GM18519 (cell line): ENCODE data around the gene FBXO44.
"Not testable (repeated sequence)": the region's sequence is repeated elsewhere in the genome, so short reads cannot be mapped to it uniquely, and the experiment has no call there.

Source experiments
- ATAC-seq: cut with Tn5 transposase; IDR thresholded peaks from one replicate; pipeline ENCODE4 v1.9.1; 2021; ENCODE audit warnings: mild to moderate bottlenecking, moderate library complexity; ENCODE audit not compliant: unreplicated experiment, low FRiP score

Gene FBXO44

DNA sequence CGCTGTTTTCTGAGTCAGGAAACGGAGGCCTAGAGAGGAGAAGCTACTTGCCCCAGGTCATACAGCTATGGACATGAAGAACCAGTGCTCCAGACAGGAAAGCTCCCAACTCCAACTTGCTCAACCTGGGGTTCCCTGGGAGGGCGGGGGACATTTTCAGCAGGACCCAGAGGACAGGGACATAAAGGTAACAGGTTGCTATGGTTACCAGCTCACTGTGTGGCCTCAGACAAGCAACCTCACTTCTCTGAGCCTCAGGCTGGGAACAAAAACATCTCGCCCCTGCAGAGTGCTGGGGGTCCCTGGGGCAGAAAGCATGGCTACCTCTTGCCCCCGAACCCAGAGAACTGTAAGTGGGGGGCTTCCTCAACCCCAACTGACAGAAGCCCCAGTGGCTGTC, 16.6 kb upstream of the FBXO44 start:
- ATAC-seq, result no peak

DNA sequence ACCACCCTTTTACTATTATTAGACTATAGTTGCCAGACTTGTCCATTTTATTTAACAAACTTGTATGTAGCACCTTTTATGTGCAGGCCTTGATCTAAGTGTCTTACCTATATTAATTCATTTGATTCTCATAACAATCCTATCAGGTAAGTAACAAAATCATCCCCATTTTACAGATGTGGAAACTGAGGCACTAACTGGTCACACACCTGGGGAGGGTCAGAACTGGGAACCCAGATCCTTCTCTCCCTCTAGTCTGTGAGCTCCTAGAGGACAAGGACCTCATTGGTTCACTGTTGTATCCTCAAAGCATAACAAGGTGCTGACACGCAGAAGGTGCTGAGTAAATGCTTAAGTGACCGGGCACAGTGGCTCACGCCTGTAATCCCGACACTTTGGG, 15.3 kb upstream of the FBXO44 start:
- no peak for ATAC-seq

DNA sequence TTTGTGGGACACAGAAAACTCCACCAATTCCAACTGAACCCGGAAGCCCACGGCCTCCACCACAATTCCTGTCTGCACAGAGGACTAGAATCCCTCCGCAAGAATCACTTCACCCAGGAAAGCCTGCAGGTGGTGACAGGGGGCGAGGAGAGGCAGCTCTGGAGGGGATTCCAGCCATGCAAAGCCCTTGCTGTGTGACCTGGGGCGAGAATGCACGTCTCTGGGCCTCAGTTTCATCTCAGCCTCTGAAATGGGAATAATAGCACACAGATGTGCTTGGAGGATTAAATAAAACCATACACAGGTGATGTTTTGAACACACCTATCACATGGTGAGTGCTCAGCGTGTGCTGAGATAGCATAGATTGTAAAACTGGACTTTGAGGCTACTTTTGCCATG, 14.6 kb upstream of the FBXO44 start:
- no peak for ATAC-seq

DNA sequence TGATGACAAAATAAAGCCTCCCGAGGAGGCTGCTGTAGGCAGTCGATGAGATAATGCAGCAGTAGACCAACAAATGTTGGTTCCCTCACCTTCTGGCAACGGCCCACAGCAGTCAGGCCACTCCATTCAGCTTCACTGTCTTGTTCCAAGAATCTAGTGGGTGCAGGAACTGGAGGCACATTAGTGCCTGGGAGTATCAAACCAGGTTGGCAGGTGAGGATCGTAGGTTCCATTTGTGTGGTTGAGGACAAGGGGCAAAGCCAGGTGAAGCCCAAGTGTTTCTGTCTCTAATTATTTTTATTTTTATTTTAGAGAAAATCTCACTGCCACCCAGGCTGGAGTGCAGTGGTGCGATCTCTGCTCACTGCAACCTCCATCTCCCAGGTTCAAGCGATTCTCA, 13.7 kb upstream of the FBXO44 start:
- no peak for ATAC-seq

DNA sequence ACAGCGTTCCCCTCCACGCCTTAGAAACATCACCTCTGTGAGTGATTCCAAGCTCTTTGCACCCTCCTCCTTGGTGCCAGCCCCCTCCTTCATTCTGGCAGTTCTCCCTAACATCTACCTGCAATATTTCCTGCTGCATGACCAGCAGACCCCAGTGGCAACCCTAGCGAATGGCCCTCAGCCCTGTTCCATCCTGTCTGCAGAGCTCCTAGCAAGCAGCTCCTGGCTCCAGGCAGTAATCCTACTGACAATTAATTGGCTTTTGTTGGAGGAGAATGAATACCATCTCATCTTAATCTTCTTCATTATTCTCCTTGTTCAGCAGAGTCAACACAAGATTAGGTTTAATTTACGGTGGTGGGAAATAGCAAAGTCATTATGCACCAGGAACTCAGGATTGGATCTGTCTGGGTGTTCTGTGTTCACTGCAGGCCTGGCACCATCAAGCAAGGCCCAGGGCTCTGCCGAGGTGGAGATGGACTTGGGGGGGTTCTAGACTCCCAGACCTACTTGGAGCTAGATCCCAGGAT, 12.8 kb upstream of the FBXO44 start:
- ATAC-seq, result no peak

DNA sequence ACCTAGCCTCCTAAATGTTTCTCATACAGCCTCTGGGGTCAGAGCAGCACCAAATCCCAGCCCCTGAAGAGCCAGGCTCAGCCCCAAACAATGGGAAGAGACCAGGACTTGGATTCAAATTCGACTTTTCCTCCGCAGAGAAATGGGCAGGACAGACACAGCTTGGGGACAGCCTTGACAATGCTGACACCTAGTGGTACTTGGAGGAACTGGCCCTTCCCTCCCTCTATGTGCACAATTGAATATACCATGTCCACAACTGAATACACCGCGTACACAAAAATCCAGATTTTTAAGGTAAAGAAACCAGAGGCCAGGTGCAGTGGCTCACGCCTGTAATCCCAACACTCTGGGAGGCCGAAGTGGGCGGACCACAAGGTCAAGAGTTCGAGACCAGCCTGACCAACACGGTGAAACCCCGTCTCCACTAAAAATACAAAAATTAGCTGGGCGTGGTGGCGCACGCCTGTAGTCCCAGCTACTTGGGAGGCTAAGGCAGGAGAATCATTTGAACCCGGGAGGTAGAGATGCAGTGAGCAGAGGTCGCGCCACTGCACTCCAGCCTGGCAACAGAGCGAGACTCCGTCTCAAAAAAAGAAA, 12.2 kb upstream of the FBXO44 start:
- not testable (repeated sequence) for ATAC-seq

DNA sequence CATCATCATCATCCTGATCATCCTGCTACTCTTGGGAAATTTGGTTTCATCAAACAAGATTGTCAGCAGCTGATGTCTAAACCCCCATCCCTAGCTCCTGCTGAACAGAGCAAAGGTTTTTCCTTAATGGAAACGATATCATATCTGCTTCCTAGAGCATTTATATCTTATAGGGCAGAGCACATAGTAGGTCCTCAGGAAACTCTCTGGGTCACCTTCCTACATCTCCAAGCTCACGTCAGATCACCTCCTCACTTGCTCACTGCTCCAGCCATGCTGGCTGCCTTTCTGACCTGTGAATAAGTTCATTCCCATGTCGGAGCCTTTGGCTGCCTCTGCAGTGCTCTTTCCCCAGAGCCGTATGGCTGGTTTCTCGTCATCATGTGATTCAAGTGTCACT, 10.9 kb upstream of the FBXO44 start:
- ATAC-seq, result no peak

DNA sequence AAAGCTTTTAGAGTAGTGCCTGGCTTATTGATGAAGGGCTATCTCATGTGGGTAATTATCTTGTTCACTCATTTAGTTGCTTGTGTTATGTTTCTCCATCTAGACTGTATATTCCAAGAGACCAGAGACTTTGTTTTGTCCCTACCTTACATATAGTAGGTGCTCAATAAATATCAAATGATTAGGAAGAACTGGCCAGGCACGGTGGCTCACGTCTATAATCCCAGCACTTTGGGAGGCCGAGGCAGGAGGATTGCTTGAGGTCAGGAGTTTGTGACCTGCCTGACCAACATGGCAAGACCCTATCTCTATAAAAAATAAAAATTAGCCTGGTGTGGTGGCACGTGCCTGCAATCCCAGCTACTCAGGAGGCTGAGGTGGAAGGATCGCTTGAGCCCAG, 9.4 kb upstream of the FBXO44 start:
- no peak for ATAC-seq

DNA sequence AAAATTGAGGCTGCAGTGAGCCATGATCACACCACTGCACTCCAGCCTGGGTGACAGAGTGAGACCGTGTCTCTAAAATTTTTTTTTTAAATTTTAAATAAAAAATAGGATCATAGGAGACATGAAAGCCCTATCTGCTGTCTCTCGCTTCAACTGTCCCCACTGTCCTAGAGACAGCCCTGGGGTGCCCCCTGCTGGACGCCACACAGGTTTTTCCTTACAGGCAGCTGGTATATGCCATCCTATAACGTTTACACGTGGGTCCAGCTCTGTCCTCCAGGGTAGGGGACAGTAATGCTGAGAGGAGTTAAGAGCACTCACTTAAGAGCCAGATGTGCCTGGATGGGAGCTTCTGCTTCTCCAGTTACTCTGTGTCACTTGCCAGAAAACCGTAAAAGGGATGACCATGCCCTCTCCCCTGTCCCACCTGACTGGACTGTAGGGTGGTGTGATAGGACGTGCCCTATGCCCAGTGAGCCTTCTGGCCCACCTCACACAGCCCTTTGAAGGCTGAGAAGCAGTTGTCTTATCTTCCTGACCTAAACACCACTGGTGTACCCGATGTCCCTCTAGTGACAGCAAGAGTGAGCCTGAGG, 8.9 kb upstream of the FBXO44 start:
- ATAC-seq, result no peak

DNA sequence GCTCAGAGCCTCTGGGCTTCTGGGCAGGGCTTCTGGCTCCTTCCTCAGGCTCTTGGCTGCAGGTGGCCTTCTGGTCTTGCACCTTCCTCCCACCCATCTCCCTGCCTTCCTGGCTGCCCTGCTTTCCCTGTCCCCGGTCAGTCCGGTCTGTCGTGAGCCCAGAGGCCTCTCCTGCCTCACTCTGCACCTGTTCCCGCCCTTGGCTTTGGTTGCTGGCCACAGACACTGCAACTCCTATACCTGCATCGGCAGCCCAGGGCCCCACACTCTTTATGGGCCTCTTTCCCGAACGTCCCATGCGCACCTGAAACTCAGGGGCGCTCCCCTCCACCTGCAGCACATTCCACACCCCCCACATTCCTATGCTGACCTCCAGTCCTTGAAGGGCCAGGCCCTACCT, 8.4 kb upstream of the FBXO44 start:
- ATAC-seq, result no peak

DNA sequence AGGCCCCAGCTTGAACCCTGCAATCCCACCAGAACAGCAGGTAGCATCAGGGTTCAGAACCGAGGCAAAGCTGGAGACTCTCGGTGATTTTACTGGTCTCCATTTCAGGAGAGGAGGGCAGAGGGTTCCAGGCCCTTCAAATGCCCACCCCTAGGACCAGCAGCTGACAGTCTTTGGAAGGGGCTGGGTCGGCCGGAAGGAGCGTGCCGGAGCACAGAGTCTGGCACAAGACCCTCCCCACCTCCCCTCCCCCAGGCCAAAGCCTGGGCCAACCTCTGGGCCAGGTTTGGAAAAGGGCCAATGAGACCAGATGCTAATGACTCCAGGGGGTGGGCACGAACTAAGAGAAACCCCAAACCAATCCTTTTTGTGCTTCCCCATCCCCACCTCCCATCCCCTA, 7.3 kb upstream of the FBXO44 start:
- no peak for ATAC-seq

DNA sequence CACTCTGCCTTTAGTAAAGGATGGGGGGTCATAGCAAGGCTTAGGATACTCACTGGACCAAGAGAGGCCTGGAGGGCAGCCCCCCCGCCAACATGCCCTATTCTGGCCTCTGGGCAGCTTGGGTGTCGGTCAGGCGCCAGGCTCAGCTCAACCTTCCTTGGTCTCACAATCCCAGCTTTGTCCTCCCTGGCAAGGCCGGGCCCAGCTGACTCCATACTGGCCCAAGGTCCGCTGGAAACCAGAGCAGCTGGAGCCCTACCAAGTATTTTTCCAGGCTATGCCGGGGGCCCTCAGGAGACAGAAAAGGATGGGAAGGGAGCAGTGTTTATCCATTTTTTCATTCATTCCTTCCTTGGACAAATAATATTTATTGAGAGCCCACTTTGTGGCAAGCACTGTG, 6.6 kb upstream of the FBXO44 start:
- ATAC-seq, result no peak

DNA sequence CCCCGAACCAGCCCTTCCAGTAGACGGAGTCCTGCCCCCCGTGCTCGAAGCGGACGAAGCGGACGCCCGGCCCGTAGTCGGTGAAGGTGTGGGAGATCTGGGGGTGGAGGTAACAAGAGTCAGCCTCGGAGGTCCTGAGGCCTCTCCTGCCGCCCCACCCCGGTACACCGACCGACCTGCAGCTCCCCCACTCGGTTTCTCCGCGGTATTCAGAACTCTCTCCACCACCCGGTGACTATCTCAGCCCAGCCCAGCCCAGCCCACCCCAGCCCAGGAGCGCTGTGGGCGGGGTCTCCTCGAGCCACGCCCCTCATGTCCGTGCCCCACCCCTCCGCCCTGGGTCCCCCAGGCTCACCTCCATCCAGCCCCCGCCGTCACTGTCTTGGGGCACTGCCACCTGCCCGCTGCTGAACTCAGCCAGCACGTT, 5.9 kb upstream of the FBXO44 start:
- ATAC-seq, result no peak

DNA sequence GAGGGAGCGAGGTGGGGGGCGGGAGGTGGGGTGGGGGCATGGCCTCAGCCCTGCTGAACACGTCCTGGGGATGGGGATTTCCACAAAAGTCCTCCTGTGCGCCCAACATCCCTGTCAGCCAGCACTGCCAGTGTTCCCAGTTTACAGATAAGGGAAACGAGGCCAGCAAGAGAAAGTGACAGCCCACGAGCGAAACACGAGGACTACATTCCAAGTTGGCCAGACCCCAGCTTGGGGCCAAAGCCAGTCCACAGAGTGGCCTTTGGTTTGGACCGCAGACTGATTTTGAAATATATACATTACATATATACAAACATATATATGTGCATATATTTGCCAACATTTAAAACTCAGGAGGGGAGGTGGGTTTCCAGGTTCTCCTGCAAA, 5.4 kb upstream of the FBXO44 start:
- no peak for ATAC-seq

DNA sequence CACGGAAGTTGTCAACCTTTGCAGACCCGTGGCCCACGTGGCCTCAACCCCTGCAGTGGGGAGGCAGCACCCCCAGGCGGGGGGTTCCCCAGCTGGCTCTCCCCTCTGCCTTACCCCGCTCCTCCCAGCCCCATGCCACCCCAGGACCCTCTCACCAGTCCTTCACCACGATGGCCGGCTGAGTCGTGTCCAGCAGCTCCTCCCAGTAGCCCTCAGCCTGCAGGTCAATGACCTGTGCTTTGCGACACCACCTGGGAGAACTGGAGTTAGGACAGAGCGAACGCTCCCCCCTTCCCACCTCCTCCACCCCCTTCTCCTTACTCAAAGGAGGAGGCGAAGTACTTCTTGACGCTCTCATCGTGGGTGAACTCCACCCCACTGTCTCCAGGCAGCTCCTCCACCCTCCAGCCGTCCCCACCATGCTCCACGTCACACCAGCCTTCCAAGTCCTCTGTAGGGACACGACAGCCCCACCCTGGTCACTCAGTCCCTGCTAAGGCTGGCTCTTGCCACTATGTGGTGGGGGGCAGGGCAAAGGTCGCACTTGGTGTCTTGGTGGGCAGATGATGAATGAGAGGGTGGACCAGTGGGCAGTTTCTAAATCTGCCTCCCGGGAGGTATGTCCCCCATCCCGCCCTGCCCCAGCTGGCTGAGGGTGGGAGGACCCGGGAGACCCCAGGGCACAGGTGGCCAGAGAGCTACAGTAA, 4.9 kb upstream of the FBXO44 start:
- ATAC-seq, result no peak

DNA sequence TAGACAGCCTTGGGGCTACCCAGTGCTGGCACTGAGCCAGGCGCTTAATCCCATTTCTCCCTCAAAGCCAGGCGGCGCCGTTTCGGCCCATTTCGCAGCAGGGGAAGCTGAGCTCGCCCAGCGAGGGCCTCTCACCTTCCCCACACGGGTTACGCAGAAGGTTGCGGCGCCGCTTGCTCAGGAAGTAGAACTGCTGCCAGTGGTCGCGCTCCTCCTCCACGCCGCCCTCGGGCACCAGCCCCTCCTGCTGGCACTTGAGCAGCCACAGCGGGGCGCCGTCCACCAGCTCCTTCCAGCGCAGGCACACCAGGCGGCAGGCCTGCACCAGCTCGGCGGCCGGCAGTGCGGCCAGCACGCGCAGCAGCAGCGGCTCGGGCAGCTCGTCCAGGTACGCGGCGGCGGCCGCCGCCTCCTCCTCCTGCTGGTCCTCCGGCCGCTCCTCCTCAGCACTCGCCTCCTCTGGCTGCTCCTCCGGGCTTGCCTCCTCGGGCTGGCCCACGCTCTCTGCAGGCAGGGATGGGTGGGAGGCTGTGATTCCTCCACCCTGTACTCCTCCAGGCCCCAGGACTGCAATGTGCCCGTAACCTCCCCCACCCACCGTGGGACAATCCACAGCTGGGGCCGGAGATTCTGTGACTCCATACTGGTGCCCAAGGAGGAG, 4.2 kb upstream of the FBXO44 start:
- ATAC-seq, result no peak

DNA sequence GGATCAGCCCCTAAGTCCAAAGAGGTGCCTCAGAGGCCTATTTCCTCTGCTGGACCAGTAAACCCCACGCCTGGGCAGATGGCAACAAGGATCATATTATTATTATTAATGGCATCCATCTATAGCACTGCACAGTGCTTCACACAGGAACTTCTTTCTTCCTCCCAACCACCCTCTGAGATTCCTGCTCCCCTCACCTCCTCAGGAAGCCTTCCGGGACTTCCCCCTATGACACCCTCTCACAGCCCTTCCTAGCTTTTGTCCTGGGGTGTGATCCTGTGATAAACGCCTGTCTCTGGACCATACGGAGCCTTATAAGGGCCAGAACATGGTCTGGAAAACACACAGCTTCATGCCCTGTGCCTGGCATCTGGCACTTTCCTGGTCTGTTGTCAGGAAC, 3.7 kb upstream of the FBXO44 start:
- ATAC-seq, result no peak

DNA sequence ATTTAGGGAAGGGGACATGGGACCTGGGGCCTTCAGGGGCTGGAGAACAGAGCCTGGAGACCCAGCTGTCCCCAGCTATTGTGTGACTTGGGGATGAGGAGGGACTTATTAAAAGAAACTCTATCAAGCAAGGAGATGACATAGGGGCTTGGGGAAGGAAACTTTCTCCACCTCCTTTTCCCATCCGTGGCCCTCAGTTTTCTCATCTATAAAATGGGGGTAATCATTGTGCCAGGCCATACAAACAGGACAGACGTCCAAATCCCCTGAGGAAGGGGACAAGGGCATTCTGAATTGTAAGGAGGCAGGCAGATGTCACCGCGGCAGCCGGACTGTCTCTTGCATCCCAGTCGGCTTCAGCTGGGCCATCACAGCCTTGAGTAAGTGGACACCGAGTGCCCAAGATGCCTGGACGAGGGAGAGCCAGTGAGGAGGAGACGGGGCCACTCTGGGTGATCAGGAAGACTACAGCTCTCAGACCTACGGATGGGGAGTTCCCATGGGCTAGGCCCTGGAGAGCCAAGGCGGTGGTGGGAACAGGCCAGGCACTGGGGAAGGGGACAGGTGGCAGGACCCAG, 2.4 kb upstream of the FBXO44 start:
- ATAC-seq, result no peak

DNA sequence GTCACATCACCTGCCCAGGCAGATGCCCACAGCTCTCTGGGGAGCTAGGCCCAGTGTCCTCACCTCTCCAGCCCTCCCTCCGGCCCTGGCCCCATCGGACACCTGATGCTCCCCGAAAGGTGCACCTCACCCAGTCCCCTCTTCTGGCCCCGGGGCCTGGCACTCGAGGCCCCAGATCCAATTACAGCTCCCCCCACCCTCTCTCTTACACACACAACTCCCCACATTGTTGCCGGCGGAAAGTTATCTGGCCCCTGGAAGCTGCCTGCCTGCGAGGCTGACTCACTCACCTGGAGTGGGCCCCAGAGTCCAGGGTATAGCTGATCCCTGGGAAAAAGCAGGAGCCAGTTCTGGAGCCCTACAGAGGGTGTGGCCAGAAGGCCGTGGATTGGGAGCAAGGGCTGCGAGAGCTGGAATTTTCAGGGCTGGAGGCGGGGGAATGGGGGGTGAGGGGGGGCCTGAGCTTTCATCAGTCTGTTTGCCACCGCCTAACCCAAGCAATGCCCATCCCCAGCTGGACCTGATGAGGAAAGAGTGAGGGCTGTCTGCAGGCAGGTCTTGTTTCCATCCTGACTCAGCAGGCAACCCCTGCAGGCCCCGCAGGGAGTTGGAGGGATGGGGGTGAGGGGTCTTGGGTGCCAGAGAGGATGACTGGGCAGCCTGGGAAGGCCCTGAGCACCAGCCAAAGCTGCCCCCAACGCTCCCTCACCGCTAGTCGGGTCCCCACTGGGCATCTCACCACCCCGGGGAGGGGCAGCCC, 1.4 kb upstream of the FBXO44 start:
- ATAC-seq, result no peak

DNA sequence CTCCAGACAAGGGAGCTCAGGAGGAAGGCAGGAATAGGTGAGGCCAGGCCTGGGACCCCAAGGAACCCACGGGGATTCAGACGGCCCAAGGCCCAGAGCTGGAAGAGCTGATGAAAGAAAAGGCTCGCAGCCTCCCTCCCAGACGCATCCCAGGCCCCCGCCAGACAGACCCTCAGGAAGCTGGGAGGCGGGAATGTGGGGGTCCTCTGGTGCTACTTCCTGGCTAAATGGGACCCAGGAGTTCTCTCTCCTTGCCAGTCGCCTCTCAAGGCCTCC, 878 bp upstream of the FBXO44 start:
- ATAC-seq, result no peak
